SK-N-SH (cell line): ENCODE results near the gene C13orf42. TPM values are rescaled to one million over a fixed set of nuclear protein-coding genes. Genes with fewer than 3 reads are reported as not detected.

ENCODE experiments used
- CTCF ChIA-PET: fragments of 300-600, 350-600 bp; formaldehyde crosslinking; extraction: SDS; loops from one replicate; lab custom pipeline; 2021; lab: Yijun Ruan, JAX
- POLR2A ChIA-PET: fragments of 350-600 bp; sonication (Branson Sonifier 250); formaldehyde crosslinking; extraction: SDS; loops from one replicate; lab custom pipeline; 2020; ENCODE audit warnings: antibody characterized with exemption, inconsistent platforms; lab: Yijun Ruan, JAX
- DNase-seq: peaks from one replicate; pipeline ENCODE4 v3.0.0; 2012
- H2AFZ ChIP-seq: fragments of 200-600 bp; sonication (generic); 2 replicates; pipeline ENCODE4 v1.8.1; 2016; ENCODE audit warnings: antibody characterized with exemption, mild to moderate bottlenecking, low read depth
- H3F3A ChIP-seq: fragments of 200-600 bp; sonication (generic); replicated peaks from 2 replicates; pipeline ENCODE3; 2016; ENCODE audit warnings: antibody characterized with exemption, mild to moderate bottlenecking; ENCODE audit not compliant: insufficient read depth
- H3K27ac ChIP-seq, 2 experiments: fragments of 200-500 bp in 1 of 2; fragments of 200-600 bp in 1 of 2; sonication (Bioruptor generic) in 1 of 2; sonication (generic), shearing (Covaris generic) in 1 of 2; 2 replicates each; pipeline versions ENCODE4 v1.5.1 to v1.6.1; 2014 to 2016; ENCODE audit warnings: low read depth in 2 of 2, inconsistent platforms in 1 of 2, low read length in 1 of 2, mild to moderate bottlenecking in 1 of 2, mixed read lengths in 1 of 2
- H3K27me3 ChIP-seq: fragments of 200-600 bp; sonication (generic), shearing (Covaris generic); 2 replicates; pipeline ENCODE4 v1.6.1; 2016; ENCODE audit warnings: mixed run types; ENCODE audit not compliant: insufficient read depth
- H3K36me3 ChIP-seq, 2 experiments: fragments of 200-500 bp in 1 of 2; fragments of 200-600 bp in 1 of 2; sonication (Bioruptor generic) in 1 of 2; sonication (generic) in 1 of 2; replicated peaks in 1 of 2; 2 replicates each; pipeline versions ENCODE3 to v1.5.1; 2014 to 2016; ENCODE audit warnings: low read length in 1 of 2, mild to moderate bottlenecking in 1 of 2; ENCODE audit not compliant: insufficient read depth in 2 of 2, control insufficient read depth in 1 of 2
- H3K4me1 ChIP-seq, 2 experiments: fragments of 200-500 bp in 1 of 2; fragments of 200-600 bp in 1 of 2; sonication (Bioruptor generic) in 1 of 2; sonication (generic), shearing (Covaris generic) in 1 of 2; 2 replicates each; pipeline versions ENCODE4 v1.5.1 to v1.6.1; 2014 to 2016; ENCODE audit warnings: low read depth in 1 of 2, low read length in 1 of 2, mixed run types in 1 of 2; ENCODE audit not compliant: insufficient read depth in 2 of 2, control insufficient read depth in 1 of 2
- H3K4me2 ChIP-seq: fragments of 200-600 bp; sonication (generic), shearing (Covaris generic); 2 replicates; pipeline ENCODE4 v1.6.1; 2017; ENCODE audit warnings: mixed run types
- H3K4me3 ChIP-seq, 2 experiments: fragments of 200-500 bp in 1 of 2; fragments of 200-600 bp in 1 of 2; sonication (Bioruptor generic) in 1 of 2; sonication (generic), shearing (Covaris generic) in 1 of 2; 2 replicates each; pipeline versions ENCODE4 v1.5.1 to v1.8.1; 2014 to 2016; ENCODE audit warnings: low read depth in 2 of 2, inconsistent platforms in 1 of 2, low read length in 1 of 2, mild to moderate bottlenecking in 1 of 2, mixed read lengths in 1 of 2, moderate library complexity in 1 of 2
- H3K79me2 ChIP-seq: fragments of 200-600 bp; sonication (generic); 2 replicates; pipeline ENCODE4 v1.8.1; 2017; ENCODE audit warnings: mild to moderate bottlenecking; ENCODE audit not compliant: insufficient read depth
- H3K9ac ChIP-seq: fragments of 200-600 bp; sonication (generic); 2 replicates; pipeline ENCODE4 v1.6.1; 2017; ENCODE audit warnings: mixed run types
- H3K9me2 ChIP-seq: fragments of 200-600 bp; sonication (generic); 2 replicates; pipeline ENCODE4 v1.6.1; 2017; ENCODE audit warnings: mixed run types
- H3K9me3 ChIP-seq: fragments of 200-600 bp; sonication (generic); 2 replicates; pipeline ENCODE4 v1.6.1; 2017; ENCODE audit warnings: mixed run types, mild to moderate bottlenecking, moderate library complexity
- H4K20me1 ChIP-seq: fragments of 200-600 bp; sonication (generic); 2 replicates; pipeline ENCODE4 v1.6.1; 2017; ENCODE audit warnings: mild to moderate bottlenecking, mixed run types; ENCODE audit not compliant: insufficient read depth
- CHD2 ChIP-seq: fragments of 150-350 bp; IDR thresholded peaks from 2 replicates; pipeline ENCODE4 v1.6.1; 2018; ENCODE audit warnings: low read length; ENCODE audit not compliant: partially characterized antibody
- ELF1 ChIP-seq: IDR thresholded peaks from 2 replicates; pipeline ENCODE4 v1.4.0; 2012
- EP300 ChIP-seq, 2 experiments: IDR thresholded peaks; 2 replicates each; pipeline versions ENCODE4 v1.4.0 to v1.6.1; 2012; ENCODE audit warnings: borderline replicate concordance in 1 of 2, low read depth in 1 of 2, low read length in 1 of 2
- FOSL2 ChIP-seq: IDR thresholded peaks from 2 replicates; pipeline ENCODE4 v1.4.0; 2012; ENCODE audit warnings: low read depth, mild to moderate bottlenecking, moderate library complexity, borderline replicate concordance
- FOXJ3 ChIP-seq: sonication (generic); formaldehyde crosslinking; IDR thresholded peaks from 2 replicates; pipeline ENCODE4 v1.5.1; 2020; ENCODE audit warnings: mild to moderate bottlenecking, missing genetic modification reagents
- FOXM1 ChIP-seq: IDR thresholded peaks from 2 replicates; pipeline ENCODE4 v1.4.0; 2012; ENCODE audit warnings: low read depth, mild to moderate bottlenecking
- GABPA ChIP-seq: IDR thresholded peaks from 2 replicates; pipeline ENCODE4 v1.4.0; 2012; ENCODE audit warnings: low read depth, mild to moderate bottlenecking
- GATA2 ChIP-seq: sonication (generic); formaldehyde crosslinking; IDR thresholded peaks from 2 replicates; pipeline ENCODE4 v1.5.0; 2020; ENCODE audit warnings: mild to moderate bottlenecking, missing genetic modification reagents
- JUND ChIP-seq: IDR thresholded peaks from 2 replicates; pipeline ENCODE4 v1.4.0; 2012
- MEF2A ChIP-seq: IDR thresholded peaks from 2 replicates; pipeline ENCODE4 v1.4.0; 2012; ENCODE audit warnings: low read depth, borderline replicate concordance
- RAD21 ChIP-seq: IDR thresholded peaks from 2 replicates; pipeline ENCODE4 v1.6.1; 2012; ENCODE audit warnings: mild to moderate bottlenecking, low read length
- RFX5 ChIP-seq: IDR thresholded peaks from 2 replicates; pipeline ENCODE4 v1.6.1; 2012; ENCODE audit warnings: mild to moderate bottlenecking, improper control_type of control experiment, low read length
- SIN3A ChIP-seq: IDR thresholded peaks from 2 replicates; pipeline ENCODE4 v1.6.1; 2012; ENCODE audit warnings: low read depth, mild to moderate bottlenecking, low read length, moderate library complexity, borderline replicate concordance
- SMC3 ChIP-seq: IDR thresholded peaks from 2 replicates; pipeline ENCODE4 v1.6.1; 2012; ENCODE audit warnings: low read depth, low read length, improper control_type of control experiment
- TAF1 ChIP-seq: IDR thresholded peaks from 2 replicates; pipeline ENCODE4 v1.6.1; 2012; ENCODE audit warnings: low read depth, mild to moderate bottlenecking, low read length, moderate library complexity, borderline replicate concordance
- TCF12 ChIP-seq: IDR thresholded peaks from 2 replicates; pipeline ENCODE4 v1.4.0; 2012
- YY1 ChIP-seq: IDR thresholded peaks from 2 replicates; pipeline ENCODE4 v1.4.0; 2012; ENCODE audit warnings: low read depth, mild to moderate bottlenecking
- WGBS: methylation state at CpG from one replicate; pipeline ENCODE4 v1.1.6; 2017; ENCODE audit warnings: low lambda C conversion rate; 5-methylcytosine and 5-hydroxymethylcytosine counted together
- polyA plus RNA-seq, 3 experiments: library from polyadenylated mRNA; depleted of rRNA; stranded (reverse); fragments of >200 nt; gene quantifications; 2 replicates each; pipeline ENCODE4 v1.2.3, GENCODE V29; 2012
- TF ChIP-seq, protein P1 (sequence below): fragments of 200-600 bp; sonication (generic); IDR thresholded peaks from 2 replicates; pipeline ENCODE4 v1.6.1; 2017; ENCODE audit warnings: antibody characterized with exemption, mild to moderate bottlenecking, moderate library complexity
- TF ChIP-seq, protein P2 (sequence below): IDR thresholded peaks from 2 replicates; pipeline ENCODE4 v1.4.0; 2012; ENCODE audit warnings: low read depth
- TF ChIP-seq, protein P3 (sequence below): fragments of 150-350 bp; IDR thresholded peaks from 2 replicates; pipeline ENCODE4 v1.6.1; 2017; ENCODE audit warnings: antibody characterized with exemption, low read length, low read depth, borderline replicate concordance

Gene C13orf42
- polyA plus RNA-seq, 1 of the 3 experiments (the other 2 are of a cell fraction), result not detected

DNA sequence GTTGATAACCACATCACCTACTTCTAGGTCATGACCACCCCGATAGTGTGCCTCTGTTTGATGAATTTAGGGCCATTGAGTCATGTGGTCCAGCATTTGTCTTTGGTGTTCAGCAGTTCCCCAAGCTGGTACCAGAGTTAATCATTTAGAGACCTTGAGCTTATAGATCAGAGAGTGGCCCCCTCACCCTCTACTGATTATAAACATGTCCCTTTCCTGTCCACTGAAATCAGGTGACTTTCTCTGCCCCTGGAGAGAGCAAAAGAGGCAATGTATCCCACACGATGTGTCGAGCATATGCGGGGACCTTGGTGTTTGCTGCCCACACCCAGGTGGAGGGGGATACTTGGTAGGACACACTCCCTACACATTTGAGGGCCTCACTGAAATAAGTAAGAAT lies 46.3 kb downstream of the C13orf42 start:
- Histone ChIP-seq H3K4me3 (no peak overlapping the region), H3K4me1 (peaks cover 10 to 19% of the 10 kb centered on the region in 2 experiments; a peak in 2 of 4 replicates), H3K36me3 (no peaks in the 10 kb centered on the region), H3K79me2 (no peaks in the 10 kb centered on the region), H3K9ac (no peak overlapping the region), H3K27ac (no peak overlapping the region), H2AFZ (no peak overlapping the region), H4K20me1 (no peaks in the 10 kb centered on the region), H3K9me3 (no peaks in the 10 kb centered on the region), H3F3A (no peaks in the 10 kb centered on the region)
- ChIA-PET CTCF (interaction anchor here (0.6 kb wide), 1 partner anchor 96 kb away, joined by 4 read pairs; no protein-coding TSS in a partner anchor), POLR2A (no interaction called here)
- 82% methylated on average over 4 of the region's 4 CpGs for WGBS
- TF ChIP-seq MEF2A, result no peak
- no peak for TF ChIP-seq RFX5
- no peak for TF ChIP-seq YY1
- no peak for TF ChIP-seq GATA2
- TF ChIP-seq, protein P1, sequence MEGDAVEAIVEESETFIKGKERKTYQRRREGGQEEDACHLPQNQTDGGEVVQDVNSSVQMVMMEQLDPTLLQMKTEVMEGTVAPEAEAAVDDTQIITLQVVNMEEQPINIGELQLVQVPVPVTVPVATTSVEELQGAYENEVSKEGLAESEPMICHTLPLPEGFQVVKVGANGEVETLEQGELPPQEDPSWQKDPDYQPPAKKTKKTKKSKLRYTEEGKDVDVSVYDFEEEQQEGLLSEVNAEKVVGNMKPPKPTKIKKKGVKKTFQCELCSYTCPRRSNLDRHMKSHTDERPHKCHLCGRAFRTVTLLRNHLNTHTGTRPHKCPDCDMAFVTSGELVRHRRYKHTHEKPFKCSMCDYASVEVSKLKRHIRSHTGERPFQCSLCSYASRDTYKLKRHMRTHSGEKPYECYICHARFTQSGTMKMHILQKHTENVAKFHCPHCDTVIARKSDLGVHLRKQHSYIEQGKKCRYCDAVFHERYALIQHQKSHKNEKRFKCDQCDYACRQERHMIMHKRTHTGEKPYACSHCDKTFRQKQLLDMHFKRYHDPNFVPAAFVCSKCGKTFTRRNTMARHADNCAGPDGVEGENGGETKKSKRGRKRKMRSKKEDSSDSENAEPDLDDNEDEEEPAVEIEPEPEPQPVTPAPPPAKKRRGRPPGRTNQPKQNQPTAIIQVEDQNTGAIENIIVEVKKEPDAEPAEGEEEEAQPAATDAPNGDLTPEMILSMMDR, result no peak
- no peak for TF ChIP-seq GABPA
- TF ChIP-seq SMC3, result no peak
- no peak for TF ChIP-seq FOSL2
- TF ChIP-seq CHD2, result no peak
- TF ChIP-seq, protein P2, sequence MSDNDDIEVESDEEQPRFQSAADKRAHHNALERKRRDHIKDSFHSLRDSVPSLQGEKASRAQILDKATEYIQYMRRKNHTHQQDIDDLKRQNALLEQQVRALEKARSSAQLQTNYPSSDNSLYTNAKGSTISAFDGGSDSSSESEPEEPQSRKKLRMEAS, result no peak
- TF ChIP-seq, protein P3, sequence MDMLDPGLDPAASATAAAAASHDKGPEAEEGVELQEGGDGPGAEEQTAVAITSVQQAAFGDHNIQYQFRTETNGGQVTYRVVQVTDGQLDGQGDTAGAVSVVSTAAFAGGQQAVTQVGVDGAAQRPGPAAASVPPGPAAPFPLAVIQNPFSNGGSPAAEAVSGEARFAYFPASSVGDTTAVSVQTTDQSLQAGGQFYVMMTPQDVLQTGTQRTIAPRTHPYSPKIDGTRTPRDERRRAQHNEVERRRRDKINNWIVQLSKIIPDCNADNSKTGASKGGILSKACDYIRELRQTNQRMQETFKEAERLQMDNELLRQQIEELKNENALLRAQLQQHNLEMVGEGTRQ, result no peak
- TF ChIP-seq TCF12, result no peak
- TF ChIP-seq FOXM1, result no peak
- TF ChIP-seq SIN3A, result no peak
- no peak for TF ChIP-seq JUND
- no peak for TF ChIP-seq RAD21
- TF ChIP-seq EP300 (IDR thresholded peaks at IDR 0.05; ENCODE audit: borderline replicate concordance in 1 of 2, low read depth in 1 of 2, low read length in 1 of 2), result no peak
- TF ChIP-seq ELF1, result no peak
- no peak for TF ChIP-seq FOXJ3 (CRISPR knock-in tag)
- no peak for TF ChIP-seq TAF1
- TF ChIP-seq, all 33 proteins: peak for 0
- H3K9me2 ChIP-seq, result no peaks in the 10 kb centered on the region
- H3K4me2 ChIP-seq, result no peak overlapping the region
- H3K27me3 ChIP-seq, result no peaks in the 10 kb centered on the region; the same call in 1 of the 2 replicates
- DNase-seq, result no peak
